Breast epithelium (tissue), 3 donors: ENCODE results near the gene WNT1.

Experiments
- POLR2A ChIP-seq: fragments of 450-650 bp; IDR thresholded peaks from one replicate; pipeline ENCODE4 v1.6.1; 2016; ENCODE audit warnings: antibody characterized with exemption, mild to moderate bottlenecking, moderate library complexity
- TF ChIP-seq, protein P1 (sequence below), 3 donors: fragments of 450-650 bp; IDR thresholded peaks; one replicate each; pipeline ENCODE4 v1.5.1; 2016 to 2017; ENCODE audit warnings: antibody characterized with exemption in 3 of 3, mild to moderate bottlenecking in 3 of 3, moderate library complexity in 3 of 3

- TF ChIP-seq, protein P1, sequence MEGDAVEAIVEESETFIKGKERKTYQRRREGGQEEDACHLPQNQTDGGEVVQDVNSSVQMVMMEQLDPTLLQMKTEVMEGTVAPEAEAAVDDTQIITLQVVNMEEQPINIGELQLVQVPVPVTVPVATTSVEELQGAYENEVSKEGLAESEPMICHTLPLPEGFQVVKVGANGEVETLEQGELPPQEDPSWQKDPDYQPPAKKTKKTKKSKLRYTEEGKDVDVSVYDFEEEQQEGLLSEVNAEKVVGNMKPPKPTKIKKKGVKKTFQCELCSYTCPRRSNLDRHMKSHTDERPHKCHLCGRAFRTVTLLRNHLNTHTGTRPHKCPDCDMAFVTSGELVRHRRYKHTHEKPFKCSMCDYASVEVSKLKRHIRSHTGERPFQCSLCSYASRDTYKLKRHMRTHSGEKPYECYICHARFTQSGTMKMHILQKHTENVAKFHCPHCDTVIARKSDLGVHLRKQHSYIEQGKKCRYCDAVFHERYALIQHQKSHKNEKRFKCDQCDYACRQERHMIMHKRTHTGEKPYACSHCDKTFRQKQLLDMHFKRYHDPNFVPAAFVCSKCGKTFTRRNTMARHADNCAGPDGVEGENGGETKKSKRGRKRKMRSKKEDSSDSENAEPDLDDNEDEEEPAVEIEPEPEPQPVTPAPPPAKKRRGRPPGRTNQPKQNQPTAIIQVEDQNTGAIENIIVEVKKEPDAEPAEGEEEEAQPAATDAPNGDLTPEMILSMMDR (IDR thresholded peaks at IDR 0.05) = peak; percentile 21 to 59 (median 54)
- TF ChIP-seq POLR2A = no peak
These were observed 41.6 kb upstream of the WNT1 start for GRCh38 chr12:48936379-48936979.
